ENCODE measurements around the gene P4HB.

P4HB gene

GRCh38 chr17:81888105-81888987, 28.0 kb upstream of the P4HB start:
- CTCF ChIA-PET, result no interaction called here
- no peak for DNase-seq (ENCODE audit: extremely low spot score)
- POLR2A ChIA-PET, result interaction anchor here (0.8 kb wide), 1 partner anchor 21 kb away, joined by 3 read pairs; no protein-coding TSS in a partner anchor
- no peak for TF ChIP-seq BHLHE40 (IDR thresholded peaks at IDR 0.05; ENCODE audit: borderline replicate concordance)
- TF ChIP-seq TARDBP (IDR thresholded peaks at IDR 0.05), result no peak
- TF ChIP-seq CTBP1 (IDR thresholded peaks at IDR 0.05; ENCODE audit: borderline replicate concordance), result no peak
- TF ChIP-seq ELF4 (IDR thresholded peaks at IDR 0.05), result no peak
- no peak for TF ChIP-seq FOXK2 (IDR thresholded peaks at IDR 0.05)
- no peak for TF ChIP-seq L3MBTL2 (conservative IDR thresholded peaks at IDR 0.05)
- no peak for TF ChIP-seq FOXA1 (IDR thresholded peaks at IDR 0.05)
- no peak for TF ChIP-seq SP1 (IDR thresholded peaks at IDR 0.05)
- TF ChIP-seq LEF1 (IDR thresholded peaks at IDR 0.05; ENCODE audit: borderline replicate concordance), result no peak
- no peak for TF ChIP-seq ARNT (IDR thresholded peaks at IDR 0.05)
- no peak for TF ChIP-seq NFRKB (IDR thresholded peaks at IDR 0.05)
- no peak for TF ChIP-seq PKNOX1 (IDR thresholded peaks at IDR 0.05)
- no peak for TF ChIP-seq SUZ12 (IDR thresholded peaks at IDR 0.05)
- TF ChIP-seq HDGF (IDR thresholded peaks at IDR 0.05; ENCODE audit: borderline replicate concordance), result no peak
- no peak for TF ChIP-seq FOXM1 (IDR thresholded peaks at IDR 0.05; ENCODE audit: borderline replicate concordance)
- TF ChIP-seq ZNF384 (IDR thresholded peaks at IDR 0.05), result no peak

GRCh38 chr17:81885869-81886548, 25.7 kb upstream of the P4HB start:
- POLR2A ChIA-PET, result interaction anchor here (2.4 to 3.8 kb wide), 2 partner anchors 13 to 16 kb away, joined by 10 to 30 read pairs; partner anchors contain the start of gene ARHGDIA
- CTCF ChIA-PET, result no interaction called here

GRCh38 chr17:81885454-81885853, 25.1 kb upstream of the P4HB start:
- POLR2A ChIA-PET, result interaction anchor here (2.4 to 3.8 kb wide), 2 partner anchors 12 to 15 kb away, joined by 10 to 30 read pairs; partner anchors contain the start of gene ARHGDIA
- CTCF ChIA-PET, result interaction anchor here (0.7 kb wide), 1 partner anchor 20 kb away, joined by 3 read pairs; no protein-coding TSS in a partner anchor
- no peak for DNase-seq (ENCODE audit: extremely low spot score)

More at GRCh38 chr17:81885869-81886548, 25.7 kb upstream of the P4HB start:
- no peak for DNase-seq (ENCODE audit: extremely low spot score)
- TF ChIP-seq HDGF (IDR thresholded peaks at IDR 0.05; ENCODE audit: borderline replicate concordance) (no peak), FOXA1 (IDR thresholded peaks at IDR 0.05) (no peak), ARNT (IDR thresholded peaks at IDR 0.05) (no peak), PKNOX1 (IDR thresholded peaks at IDR 0.05) (no peak), CTBP1 (IDR thresholded peaks at IDR 0.05; ENCODE audit: borderline replicate concordance) (no peak)

GRCh38 chr17:81884968-81885367, 24.6 kb upstream of the P4HB start:
- no peak for DNase-seq (ENCODE audit: extremely low spot score)
- POLR2A ChIA-PET, result interaction anchor here (1.3 to 3.8 kb wide), 3 partner anchors 12 to 15 kb away, joined by 5 to 30 read pairs (median 10); partner anchors contain the start of gene ARHGDIA
- CTCF ChIA-PET, result interaction anchor here (0.7 kb wide), 1 partner anchor 21 kb away, joined by 3 read pairs; no protein-coding TSS in a partner anchor

More at GRCh38 chr17:81885454-81885853, 25.1 kb upstream of the P4HB start:
- TF ChIP-seq FOXA1 (IDR thresholded peaks at IDR 0.05) (no peak), L3MBTL2 (conservative IDR thresholded peaks at IDR 0.05) (no peak), SUZ12 (IDR thresholded peaks at IDR 0.05) (no peak), TARDBP (IDR thresholded peaks at IDR 0.05) (no peak), FOXM1 (IDR thresholded peaks at IDR 0.05; ENCODE audit: borderline replicate concordance) (no peak), BHLHE40 (IDR thresholded peaks at IDR 0.05; ENCODE audit: borderline replicate concordance) (no peak), ELF4 (IDR thresholded peaks at IDR 0.05) (no peak), NFRKB (IDR thresholded peaks at IDR 0.05) (no peak), ARNT (IDR thresholded peaks at IDR 0.05) (no peak)

GRCh38 chr17:81884520-81884919, 24.2 kb upstream of the P4HB start:
- ChIA-PET POLR2A (interaction anchor here (1.3 to 3.8 kb wide), 2 partner anchors 11 to 12 kb away, joined by 5 to 30 read pairs; no protein-coding TSS in a partner anchor), CTCF (interaction anchor here (0.7 kb wide), 1 partner anchor 21 kb away, joined by 3 read pairs; no protein-coding TSS in a partner anchor)
- TF ChIP-seq ZNF384 (IDR thresholded peaks at IDR 0.05), result no peak
- TF ChIP-seq FOXM1 (IDR thresholded peaks at IDR 0.05; ENCODE audit: borderline replicate concordance), result no peak
- TF ChIP-seq NFRKB (IDR thresholded peaks at IDR 0.05), result no peak
- TF ChIP-seq FOXK2 (IDR thresholded peaks at IDR 0.05), result no peak
- no peak for TF ChIP-seq CTBP1 (IDR thresholded peaks at IDR 0.05; ENCODE audit: borderline replicate concordance)
- no peak for TF ChIP-seq ELF4 (IDR thresholded peaks at IDR 0.05)
- no peak for TF ChIP-seq LEF1 (IDR thresholded peaks at IDR 0.05; ENCODE audit: borderline replicate concordance)
- TF ChIP-seq FOXA1 (IDR thresholded peaks at IDR 0.05), result no peak
- TF ChIP-seq HDGF (IDR thresholded peaks at IDR 0.05; ENCODE audit: borderline replicate concordance), result no peak
- TF ChIP-seq PKNOX1 (IDR thresholded peaks at IDR 0.05), result no peak
- TF ChIP-seq TARDBP (IDR thresholded peaks at IDR 0.05), result no peak
- no peak for TF ChIP-seq L3MBTL2 (conservative IDR thresholded peaks at IDR 0.05)
- no peak for DNase-seq (ENCODE audit: extremely low spot score)

More at GRCh38 chr17:81884968-81885367, 24.6 kb upstream of the P4HB start:
- TF ChIP-seq NFRKB (IDR thresholded peaks at IDR 0.05) (no peak), BHLHE40 (IDR thresholded peaks at IDR 0.05; ENCODE audit: borderline replicate concordance) (no peak), ARNT (IDR thresholded peaks at IDR 0.05) (no peak)
